DND-41 (cell line): Measurements from ENCODE around the gene C3orf18.

ENCODE experiments used
- EZH2 ChIP-seq: IDR thresholded peaks from 3 replicates; pipeline ENCODE4 v1.6.1; 2012; ENCODE audit warnings: borderline replicate concordance, low read depth, mild to moderate bottlenecking, moderate library complexity, low read length, inconsistent platforms; ENCODE audit not compliant: severe bottlenecking
- TF ChIP-seq, protein P1 (sequence below): IDR thresholded peaks from 2 replicates; pipeline ENCODE4 v1.5.1; 2012; ENCODE audit warnings: borderline replicate concordance, low read length, moderate library complexity, mild to moderate bottlenecking; ENCODE audit not compliant: poor library complexity, severe bottlenecking; ENCODE audit errors: extremely low read depth

DNA sequence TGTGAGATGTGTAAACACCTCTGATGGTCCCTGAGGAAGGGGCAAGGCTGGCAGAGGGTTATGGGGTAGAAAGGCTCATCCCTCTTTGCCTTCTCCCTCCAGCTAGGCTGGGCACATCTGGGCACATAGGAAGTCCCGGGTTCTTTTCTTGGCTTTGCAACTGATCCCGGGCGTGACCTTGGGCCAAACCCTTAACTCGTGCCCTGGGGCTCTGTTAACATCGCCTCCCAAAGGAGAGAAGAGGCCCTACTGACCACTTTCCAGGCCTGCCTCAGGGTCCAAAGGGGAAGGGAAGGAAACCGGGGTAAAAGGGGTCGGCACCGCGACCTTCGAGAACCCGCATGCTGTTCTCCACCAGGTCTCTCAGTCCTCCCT lies 549 bp downstream of the C3orf18 start:
- TF ChIP-seq EZH2: no peak
- TF ChIP-seq, protein P1, sequence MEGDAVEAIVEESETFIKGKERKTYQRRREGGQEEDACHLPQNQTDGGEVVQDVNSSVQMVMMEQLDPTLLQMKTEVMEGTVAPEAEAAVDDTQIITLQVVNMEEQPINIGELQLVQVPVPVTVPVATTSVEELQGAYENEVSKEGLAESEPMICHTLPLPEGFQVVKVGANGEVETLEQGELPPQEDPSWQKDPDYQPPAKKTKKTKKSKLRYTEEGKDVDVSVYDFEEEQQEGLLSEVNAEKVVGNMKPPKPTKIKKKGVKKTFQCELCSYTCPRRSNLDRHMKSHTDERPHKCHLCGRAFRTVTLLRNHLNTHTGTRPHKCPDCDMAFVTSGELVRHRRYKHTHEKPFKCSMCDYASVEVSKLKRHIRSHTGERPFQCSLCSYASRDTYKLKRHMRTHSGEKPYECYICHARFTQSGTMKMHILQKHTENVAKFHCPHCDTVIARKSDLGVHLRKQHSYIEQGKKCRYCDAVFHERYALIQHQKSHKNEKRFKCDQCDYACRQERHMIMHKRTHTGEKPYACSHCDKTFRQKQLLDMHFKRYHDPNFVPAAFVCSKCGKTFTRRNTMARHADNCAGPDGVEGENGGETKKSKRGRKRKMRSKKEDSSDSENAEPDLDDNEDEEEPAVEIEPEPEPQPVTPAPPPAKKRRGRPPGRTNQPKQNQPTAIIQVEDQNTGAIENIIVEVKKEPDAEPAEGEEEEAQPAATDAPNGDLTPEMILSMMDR: no peak
